GM19328 (cell line): ENCODE data around the gene PRKG1.

Source experiments
- ATAC-seq: cut with Tn5 transposase; IDR thresholded peaks from one replicate; pipeline ENCODE4 v1.9.1; 2021; ENCODE audit warnings: mild to moderate bottlenecking, moderate library complexity; ENCODE audit not compliant: unreplicated experiment

The PRKG1 gene

GRCh38 chr10:51838471-51838870 lies 764.2 kb downstream of the PRKG1 start:
- ATAC-seq, result no peak

DNA sequence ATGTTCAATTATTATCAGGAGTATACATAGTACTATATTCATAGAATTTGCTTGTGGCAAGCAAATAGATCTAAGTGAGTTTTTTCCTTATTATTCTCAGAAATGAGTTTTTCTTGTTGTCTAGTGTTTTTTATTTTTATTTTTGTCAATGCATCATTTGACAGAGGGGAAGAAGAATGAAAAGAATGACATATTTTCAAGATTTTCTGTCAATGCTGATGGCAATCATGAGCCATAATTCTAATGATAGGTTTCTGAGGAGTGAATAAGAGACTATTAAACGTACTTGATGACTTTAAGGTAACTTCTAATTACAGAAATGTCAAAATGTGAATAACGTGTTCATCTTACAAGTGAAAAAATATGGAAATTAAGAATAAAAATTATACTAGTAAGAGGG lies 769.7 kb downstream of the PRKG1 start:
- no peak for ATAC-seq

GRCh38 chr10:51846856-51847506 lies 772.7 kb downstream of the PRKG1 start:
- ATAC-seq, result peak; percentile 72

DNA sequence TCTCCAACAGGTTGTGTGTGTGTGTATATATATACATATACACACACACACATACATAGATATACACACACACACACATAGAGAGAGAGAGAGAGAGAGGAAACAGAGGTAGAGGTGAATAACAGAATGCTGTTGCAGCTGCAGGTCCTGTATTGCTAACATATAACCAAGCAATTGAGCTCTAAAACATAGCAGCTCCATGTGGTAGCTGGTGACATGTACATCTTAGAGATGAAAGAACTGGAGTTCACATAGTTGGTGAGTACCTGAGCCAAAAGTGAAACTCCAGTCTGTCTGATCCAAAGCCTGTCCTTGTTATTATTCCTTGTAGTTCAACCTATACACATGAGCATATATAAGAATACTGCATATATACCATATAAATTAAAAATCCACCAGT lies 778.0 kb downstream of the PRKG1 start:
- ATAC-seq, result no peak

GRCh38 chr10:51857305-51857704 lies 783.0 kb downstream of the PRKG1 start:
- ATAC-seq, result no peak

- peak; percentile 63 for ATAC-seq
Observed at GRCh38 chr10:51860257-51860656, 786.0 kb downstream of the PRKG1 start.

DNA sequence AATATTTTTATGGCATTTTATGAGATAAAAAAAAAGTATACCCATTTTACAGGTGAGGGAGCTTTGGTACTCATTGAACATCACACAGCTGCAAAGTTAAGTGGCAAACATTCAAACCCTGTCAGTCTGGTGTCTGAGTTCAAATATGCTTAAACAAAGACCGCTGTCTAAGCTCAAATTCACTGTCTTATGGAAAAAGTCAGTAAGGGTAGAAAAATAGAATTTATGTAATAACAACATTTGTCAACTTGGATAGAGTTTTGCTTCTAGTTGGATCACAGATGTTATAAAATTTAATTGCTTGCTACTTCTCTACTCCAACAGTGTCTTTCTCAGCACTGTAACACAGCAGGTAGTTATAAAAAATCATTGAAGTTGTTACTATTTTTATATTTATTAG lies 786.8 kb downstream of the PRKG1 start:
- ATAC-seq, result no peak

DNA sequence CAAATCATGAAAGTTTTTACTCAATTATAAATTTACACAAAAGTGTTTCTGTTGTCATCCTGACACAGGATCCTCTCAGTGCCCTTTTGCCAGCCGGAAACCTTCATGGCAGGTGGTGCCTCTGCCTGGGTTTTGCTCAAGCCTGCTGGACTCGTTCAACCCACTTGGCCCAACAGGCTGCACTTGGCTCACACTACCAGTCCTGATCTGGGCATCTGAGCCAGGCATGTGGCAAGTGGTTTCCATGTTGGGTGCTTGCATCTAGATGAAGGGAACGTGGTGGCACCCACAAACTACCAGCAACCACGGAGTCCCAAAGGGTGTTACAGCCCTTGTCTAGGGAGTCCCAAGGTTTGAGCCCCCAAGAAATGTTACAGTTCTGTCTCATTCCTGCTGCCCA lies 787.4 kb downstream of the PRKG1 start:
- ATAC-seq, result no peak

GRCh38 chr10:51862149-51862548 lies 787.9 kb downstream of the PRKG1 start:
- ATAC-seq, result no peak

DNA sequence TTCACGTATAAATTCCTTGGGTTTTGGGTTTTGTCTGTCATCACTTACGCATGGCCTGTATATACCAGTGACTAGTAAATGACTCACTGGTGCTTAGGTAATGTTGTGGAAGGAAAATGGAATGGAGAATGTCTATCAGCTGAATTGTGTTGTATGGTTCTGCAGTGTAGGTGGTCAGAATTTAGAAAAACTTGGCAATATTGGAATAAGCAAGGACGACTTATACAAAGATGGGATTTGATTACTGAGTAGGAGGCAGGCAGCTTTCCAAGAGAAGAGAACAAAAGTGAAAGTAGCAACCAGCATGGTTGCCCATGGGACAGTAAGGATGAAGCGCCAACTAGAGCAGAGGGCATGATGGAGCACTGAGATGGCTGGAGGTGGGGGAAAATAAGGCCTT lies 793.7 kb downstream of the PRKG1 start:
- no peak for ATAC-seq

GRCh38 chr10:51874131-51874530 lies 799.8 kb downstream of the PRKG1 start:
- no peak for ATAC-seq

DNA sequence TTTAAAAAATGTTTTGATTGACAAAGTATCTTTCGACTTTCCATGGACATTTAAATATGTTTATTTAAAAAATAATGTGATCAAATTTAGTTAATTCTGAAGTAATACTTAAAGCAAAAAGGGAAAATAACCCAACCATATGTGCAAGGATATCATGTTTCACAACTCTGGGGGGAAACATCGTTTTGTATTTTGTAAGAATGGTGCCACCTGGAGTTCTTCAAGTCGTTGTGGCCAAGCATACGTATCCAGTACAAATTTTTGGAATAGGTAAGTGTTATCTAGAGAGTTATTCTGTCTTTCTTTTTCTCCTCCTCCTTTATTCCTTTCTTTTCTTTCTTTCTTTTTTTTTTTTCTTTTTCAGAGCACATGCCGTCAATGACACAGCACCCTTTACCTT lies 801.3 kb downstream of the PRKG1 start:
- ATAC-seq, result no peak

- ATAC-seq, result no peak
Observed at GRCh38 chr10:51876503-51876902, 802.2 kb downstream of the PRKG1 start.

DNA sequence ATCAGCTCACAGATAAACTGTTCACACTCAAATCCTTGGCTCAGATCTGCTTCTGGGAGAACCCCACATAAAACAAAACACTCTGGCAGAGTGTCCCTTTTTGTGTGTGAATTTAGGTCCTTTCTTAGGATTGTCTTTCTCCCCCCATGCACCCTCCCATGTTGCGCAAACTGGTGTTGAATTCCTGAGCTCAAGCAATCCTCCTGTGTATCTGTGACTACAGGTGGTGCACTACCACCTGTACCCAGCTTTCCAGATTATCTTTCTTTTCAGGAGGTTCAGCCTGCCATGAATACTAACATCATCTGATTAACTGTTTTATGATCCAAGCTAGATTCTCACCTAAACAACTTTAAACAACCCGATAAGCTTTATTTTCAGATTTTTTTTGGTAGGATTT lies 802.7 kb downstream of the PRKG1 start:
- no peak for ATAC-seq

DNA sequence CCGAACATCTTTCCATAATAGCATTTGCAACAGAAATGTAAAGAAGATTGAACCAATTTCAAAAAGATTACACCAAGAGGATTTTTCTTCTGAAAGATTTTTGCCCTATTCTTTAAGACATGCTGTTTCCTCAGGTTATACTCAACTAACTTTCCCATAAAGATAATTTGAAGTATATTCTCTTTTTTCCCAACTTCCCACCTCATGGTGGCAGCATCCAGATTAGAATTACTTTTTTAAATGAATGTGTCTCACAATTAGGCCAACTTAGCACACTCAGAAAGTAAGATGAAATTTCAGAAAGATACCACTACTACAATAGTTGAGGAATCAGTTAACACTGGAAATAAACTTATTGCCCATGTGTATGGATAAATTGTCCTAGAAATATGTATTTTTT lies 803.3 kb downstream of the PRKG1 start:
- ATAC-seq, result no peak

DNA sequence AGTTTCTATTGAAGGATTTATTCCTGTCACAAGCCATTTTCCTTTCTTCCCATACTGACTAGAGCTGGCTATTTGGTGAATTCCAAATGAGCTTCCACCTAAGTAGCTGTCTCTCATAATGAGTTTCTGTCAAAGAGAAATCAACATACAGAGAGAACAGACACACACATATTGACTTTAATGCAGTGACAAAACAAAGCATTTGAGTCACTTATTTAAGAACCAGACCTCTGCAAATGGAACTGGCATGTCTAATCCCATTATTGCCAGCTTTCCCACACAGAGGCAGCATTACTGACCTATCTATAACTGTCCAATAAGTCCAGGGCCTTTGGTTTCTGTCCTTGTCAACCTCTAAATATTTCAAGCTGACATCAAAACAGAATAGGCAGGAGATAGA lies 804.4 kb downstream of the PRKG1 start:
- no peak for ATAC-seq

DNA sequence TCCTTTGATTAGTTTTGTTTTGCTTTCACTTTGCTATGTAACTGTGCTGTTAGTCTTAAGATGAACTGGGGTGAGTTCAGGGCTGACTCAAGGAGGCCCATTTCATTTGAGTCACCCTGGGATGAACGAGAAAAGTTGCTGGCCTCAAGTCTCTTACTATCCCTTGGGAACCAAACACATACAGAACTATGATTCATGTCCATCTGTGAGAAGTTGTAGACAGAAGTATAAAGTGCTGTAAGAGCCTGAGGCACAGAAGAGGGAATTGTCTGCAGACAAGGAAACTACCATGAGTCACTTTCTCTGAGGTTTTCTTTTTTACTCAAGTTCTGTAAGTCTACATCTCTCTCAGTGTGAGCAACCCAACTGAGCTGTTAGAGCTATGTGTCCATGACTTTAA lies 805.0 kb downstream of the PRKG1 start:
- peak; percentile 89 for ATAC-seq

- no peak for ATAC-seq
Observed at GRCh38 chr10:51881213-51881612, 806.9 kb downstream of the PRKG1 start.

DNA sequence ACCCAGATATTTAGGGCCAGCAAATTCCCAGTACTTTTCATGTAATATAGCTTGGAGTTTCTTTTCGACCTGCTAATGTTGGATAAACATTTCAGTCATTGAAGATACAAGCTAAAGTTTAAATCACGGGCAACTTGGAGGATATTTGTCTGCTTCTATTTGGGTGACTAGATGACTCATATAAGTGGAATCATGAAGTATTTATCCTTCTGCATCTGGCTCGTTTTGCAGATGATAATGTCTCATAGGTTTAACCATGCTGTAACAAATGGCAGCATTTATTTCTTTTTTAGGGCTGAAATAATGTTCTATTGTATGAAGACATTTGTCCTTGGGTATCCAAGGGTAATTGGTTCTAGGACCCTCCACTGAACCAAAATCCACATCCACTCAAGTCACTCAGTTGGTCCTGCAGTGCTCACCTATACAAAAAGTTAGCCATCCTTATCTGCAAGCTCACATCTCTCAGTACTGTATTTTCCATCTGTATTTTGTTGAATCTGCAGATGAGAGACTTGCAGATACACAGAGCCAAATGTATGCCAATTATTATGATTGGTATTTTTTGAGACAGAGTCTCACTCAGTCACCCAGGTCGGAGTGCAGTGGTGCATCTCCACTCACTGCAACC lies 812.3 kb downstream of the PRKG1 start:
- no peak for ATAC-seq

- no peak for ATAC-seq
Observed at GRCh38 chr10:51888263-51888662, 814.0 kb downstream of the PRKG1 start.

GRCh38 chr10:51892313-51892712 lies 818.0 kb downstream of the PRKG1 start:
- ATAC-seq, result no peak

DNA sequence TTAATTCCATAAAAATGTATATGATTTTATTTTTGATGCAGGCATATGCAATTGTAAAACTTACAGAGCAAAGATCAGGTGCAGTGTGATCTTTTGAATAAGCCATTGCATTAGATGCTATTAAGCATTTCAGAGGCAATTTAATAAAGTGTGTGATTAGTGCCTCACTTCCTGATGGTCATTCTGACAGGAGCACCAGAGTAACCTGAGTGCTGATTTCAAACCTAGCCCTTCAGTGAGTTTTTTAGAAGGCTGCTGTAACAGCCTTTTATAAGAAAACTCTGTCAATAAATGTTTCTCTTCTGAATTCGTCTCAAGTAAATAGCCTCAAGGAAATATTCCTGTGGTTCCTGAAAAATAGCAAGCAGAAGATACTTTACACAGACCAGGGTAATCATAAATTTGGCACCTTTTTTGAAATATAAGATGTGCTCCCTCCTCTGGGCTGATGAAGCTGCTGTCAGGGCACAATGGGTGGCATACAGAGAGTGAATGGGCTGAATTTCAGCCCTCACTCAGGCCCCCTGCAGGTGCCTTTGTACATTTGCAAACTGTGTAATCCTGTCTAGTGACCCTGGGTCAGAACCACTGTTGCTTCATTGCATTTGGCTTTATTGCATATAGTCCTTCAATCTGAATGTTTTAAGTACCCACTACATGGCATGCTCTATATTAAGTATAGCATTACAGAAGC lies 818.8 kb downstream of the PRKG1 start:
- ATAC-seq, result no peak
